NCI-H1417 (cell line): Measurements from ENCODE around the gene NOS1.

Experiments
- DNase-seq, 3 experiments: peaks; one replicate each; lab custom pipeline; 2025; lab: John Stamatoyannopoulos, UW

The NOS1 gene

GRCh38 chr12:117172168-117172567 is 189.3 kb downstream of the NOS1 start:
- DNase-seq: no peak

DNA sequence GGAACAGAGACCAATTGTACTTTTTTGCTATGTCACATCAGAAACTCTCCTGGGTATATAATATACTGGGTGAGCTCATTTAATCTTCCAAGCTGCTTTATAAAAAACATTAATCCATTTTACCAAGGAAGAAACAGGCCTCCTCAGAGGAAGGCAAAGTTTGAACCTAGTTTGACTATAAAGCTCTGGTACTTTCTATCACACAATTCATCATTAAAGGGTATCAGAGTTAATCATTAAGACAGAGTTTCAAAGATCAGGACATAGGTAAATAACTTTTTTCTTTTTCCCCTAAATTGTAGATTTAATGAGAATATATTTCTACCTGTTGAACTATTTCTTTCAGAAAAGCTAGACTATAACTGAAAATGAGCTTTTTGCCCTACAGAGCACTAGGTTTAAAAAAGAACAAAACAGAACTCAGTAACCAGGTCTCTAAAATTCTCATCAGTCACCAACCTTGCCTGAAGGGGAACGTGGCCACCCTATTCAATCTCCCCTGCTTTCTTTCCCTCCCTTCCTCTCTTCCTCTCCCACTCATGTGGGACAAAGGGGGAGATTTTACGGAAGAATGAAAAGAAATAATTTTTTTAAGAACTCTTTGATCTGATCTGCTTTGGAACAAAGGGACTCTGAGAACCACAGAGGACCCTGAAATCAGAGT is 189.8 kb downstream of the NOS1 start:
- no peak for DNase-seq

GRCh38 chr12:117169548-117169947 is 191.9 kb downstream of the NOS1 start:
- DNase-seq: no peak

DNA sequence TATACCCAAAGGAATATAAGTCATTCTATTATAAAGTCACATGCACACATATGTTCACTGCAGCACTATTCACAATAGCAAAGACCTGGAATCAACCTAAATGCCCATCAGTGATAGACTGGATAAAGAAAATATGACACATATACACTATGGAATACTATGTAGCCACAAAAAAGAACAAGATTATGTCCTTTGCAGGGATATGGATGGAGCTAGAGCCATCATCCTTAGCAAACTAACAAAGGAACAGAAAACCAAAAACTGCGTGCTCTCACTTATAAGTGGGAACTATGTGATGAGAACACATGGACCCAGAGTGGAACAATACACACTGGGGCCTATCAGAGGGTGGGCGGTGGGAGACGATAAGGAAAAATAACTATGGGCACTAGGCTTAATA is 192.4 kb downstream of the NOS1 start:
- no peak for DNase-seq

DNA sequence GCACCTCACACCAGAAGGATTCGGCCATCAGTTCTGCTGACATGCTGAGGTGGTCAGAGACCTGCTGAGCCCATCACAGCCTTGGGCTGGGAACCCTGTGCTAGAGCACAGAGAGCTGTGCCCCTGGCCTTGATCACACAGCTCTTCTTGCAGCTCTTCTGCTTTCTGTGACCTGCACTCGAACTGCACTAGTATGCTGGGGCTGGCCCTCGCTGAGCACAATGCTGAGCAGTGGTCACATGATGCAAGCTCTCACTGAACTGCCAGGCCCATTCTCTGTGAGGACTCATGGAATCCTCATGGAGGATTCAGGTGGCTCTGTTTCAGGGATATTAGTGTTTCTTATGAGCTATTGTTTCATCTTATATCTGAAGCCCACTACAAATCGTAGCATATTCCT is 193.7 kb downstream of the NOS1 start:
- DNase-seq: no peak

GRCh38 chr12:117166107-117166506 is 195.3 kb downstream of the NOS1 start:
- DNase-seq: no peak

GRCh38 chr12:117165342-117165741 is 196.1 kb downstream of the NOS1 start:
- DNase-seq: no peak

GRCh38 chr12:117162633-117163032 is 198.8 kb downstream of the NOS1 start:
- no peak for DNase-seq

DNA sequence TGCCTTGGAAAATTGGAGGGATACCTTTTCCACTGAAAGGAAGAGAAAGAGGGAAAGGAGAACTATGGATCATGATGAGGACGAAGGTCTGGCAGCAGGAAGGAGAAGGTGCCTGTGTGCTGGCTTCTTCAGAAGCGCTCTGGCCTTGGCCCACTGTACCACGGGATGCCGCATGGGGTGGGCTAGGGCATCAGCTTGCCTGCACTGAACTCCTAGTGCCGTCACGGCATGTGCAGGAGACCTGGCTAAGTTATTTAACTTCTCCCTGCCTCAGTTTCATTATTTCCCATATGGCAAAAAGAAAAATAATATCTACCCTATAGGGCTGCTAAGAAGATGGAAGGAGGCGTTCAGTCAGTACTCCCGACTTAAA is 199.3 kb downstream of the NOS1 start:
- DNase-seq: no peak

DNA sequence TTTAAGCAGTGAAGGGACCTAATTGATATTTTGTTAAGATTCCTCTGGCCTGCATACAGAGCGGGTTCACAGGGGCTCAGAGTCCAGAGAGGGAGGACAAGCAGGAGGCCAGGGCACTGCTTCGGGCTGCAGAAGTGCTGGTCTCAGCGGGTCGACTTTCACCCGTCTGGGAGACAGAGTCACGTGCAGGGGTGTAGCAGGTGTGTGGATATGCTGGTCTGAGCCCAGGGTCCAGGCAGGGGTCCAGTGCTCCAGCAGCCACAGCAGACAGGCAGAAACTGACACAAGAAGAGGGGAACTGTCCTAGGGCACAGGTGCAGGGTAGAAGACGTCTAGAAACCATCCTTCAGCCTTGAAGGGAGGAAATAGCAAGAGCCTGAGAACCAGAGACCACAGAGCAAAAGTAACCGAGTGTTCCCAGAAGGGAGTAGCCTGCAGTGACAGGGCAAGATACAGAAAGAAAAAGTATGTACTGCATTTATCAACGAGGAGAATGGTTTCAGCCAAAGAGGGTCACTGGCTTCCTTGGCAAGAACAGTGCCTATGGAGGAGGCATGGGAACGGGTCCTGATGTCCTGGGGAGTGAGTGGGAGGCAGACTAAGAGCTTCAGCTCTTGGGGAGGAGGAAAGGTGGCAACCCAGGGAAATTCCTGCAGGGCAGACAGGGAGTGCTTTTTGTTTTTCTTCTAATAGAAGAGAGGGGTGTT is 199.8 kb downstream of the NOS1 start:
- no peak for DNase-seq

DNA sequence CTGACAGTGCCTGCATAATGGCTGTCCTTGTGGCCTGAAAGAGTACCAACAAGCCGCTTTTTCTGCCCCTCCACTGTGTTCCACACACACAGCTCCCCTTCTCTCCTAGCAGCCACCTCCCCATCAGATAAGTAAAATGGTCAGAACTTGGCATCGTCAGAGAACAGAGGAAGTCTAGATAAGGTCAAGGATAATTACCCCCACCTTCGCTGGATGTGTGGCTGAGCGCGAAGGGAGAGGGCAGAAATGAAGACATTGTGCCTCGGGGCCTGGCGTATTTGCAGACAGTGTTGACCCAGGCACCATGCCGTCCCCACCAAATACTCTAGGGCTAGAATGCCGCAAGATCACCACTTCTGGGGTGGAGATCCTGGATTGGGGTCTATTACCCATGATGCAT is 201.8 kb downstream of the NOS1 start:
- DNase-seq: no peak

GRCh38 chr12:117158911-117159553 is 202.4 kb downstream of the NOS1 start:
- no peak for DNase-seq
